ENCODE measurements around the gene DTNBP1. TPM values are rescaled to one million over a fixed set of nuclear protein-coding genes. Genes with fewer than 3 reads are reported as not detected.

DTNBP1 gene
- total RNA-seq, 6 experiments from 2014 or later: 3.4 to 8.6 (median 5.7) TPM

DNA sequence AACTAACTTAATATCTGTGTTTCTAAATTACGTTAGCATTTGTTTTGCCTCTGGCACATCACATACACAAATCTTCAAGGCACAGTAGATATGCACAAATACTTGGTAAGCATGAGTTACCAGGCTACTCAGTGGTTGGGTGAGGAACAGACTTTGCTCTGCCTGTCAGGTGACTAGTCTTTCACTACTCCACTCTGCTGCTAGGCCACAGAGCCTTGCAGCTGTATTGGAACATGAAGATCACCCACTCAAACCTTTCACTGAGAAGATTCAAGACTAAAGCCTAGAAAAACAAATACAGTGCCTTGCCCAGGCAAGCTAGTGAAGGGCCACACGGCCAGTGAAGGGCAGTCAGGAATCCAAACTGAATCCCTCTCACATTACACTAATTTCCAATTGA is 47.0 kb downstream of the DTNBP1 start:
- H3K27me3 ChIP-seq: no peaks in the 10 kb centered on the region
- TF ChIP-seq, protein P1, sequence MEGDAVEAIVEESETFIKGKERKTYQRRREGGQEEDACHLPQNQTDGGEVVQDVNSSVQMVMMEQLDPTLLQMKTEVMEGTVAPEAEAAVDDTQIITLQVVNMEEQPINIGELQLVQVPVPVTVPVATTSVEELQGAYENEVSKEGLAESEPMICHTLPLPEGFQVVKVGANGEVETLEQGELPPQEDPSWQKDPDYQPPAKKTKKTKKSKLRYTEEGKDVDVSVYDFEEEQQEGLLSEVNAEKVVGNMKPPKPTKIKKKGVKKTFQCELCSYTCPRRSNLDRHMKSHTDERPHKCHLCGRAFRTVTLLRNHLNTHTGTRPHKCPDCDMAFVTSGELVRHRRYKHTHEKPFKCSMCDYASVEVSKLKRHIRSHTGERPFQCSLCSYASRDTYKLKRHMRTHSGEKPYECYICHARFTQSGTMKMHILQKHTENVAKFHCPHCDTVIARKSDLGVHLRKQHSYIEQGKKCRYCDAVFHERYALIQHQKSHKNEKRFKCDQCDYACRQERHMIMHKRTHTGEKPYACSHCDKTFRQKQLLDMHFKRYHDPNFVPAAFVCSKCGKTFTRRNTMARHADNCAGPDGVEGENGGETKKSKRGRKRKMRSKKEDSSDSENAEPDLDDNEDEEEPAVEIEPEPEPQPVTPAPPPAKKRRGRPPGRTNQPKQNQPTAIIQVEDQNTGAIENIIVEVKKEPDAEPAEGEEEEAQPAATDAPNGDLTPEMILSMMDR (IDR thresholded peaks at IDR 0.05): no peak
- TF ChIP-seq POLR2A (IDR thresholded peaks at IDR 0.05): no peak
- no peaks in the 10 kb centered on the region for H3K4me1 ChIP-seq
- H3K27ac ChIP-seq: no peak overlapping the region
- no peak overlapping the region for H3K4me3 ChIP-seq
- no peaks in the 10 kb centered on the region for H3K9me3 ChIP-seq
- H3K36me3 ChIP-seq: peaks cover 0 to 1% (median 0%) of the 10 kb centered on the region in 4 donors
- DNase-seq (no peak), ATAC-seq (peak in 3 of 4 donors; percentile 58 to 79 (median 73))
- intact Hi-C loops (cut with DNase I): no loop called here
- 75% methylated on average over 2 of the region's 2 CpGs for WGBS (ENCODE audit: insufficient coverage, low coverage, low lambda C conversion rate, missing lambda C conversion rate)

- H3K4me1 ChIP-seq: no peaks in the 10 kb centered on the region
- H3K27ac ChIP-seq: no peak overlapping the region
- peaks cover 0 to 1% (median 0%) of the 10 kb centered on the region in 4 donors for H3K36me3 ChIP-seq
- no peaks in the 10 kb centered on the region for H3K27me3 ChIP-seq
- H3K9me3 ChIP-seq: no peaks in the 10 kb centered on the region
- no CpG with 5 or more reads among the region's 4 CpGs for WGBS (ENCODE audit: insufficient coverage, low coverage, low lambda C conversion rate, missing lambda C conversion rate)
- DNase-seq: peak; percentile 28 to 60 (median 47)
- TF ChIP-seq, protein P1 (IDR thresholded peaks at IDR 0.05): no peak
- TF ChIP-seq POLR2A (IDR thresholded peaks at IDR 0.05): no peak
- no peak overlapping the region for H3K4me3 ChIP-seq
- peak in 3 of 4 donors; percentile 46 to 63 (median 53) for ATAC-seq
- intact Hi-C loops (cut with DNase I): no loop called here
Observed at GRCh38 chr6:15614277-15614676, 48.6 kb downstream of the DTNBP1 start.

- TF ChIP-seq POLR2A (IDR thresholded peaks at IDR 0.05): no peak
- TF ChIP-seq, protein P1 (IDR thresholded peaks at IDR 0.05): no peak
- Histone ChIP-seq H3K27me3 (no peaks in the 10 kb centered on the region), H3K4me1 (no peaks in the 10 kb centered on the region), H3K9me3 (no peaks in the 10 kb centered on the region), H3K4me3 (no peak overlapping the region), H3K27ac (no peak overlapping the region), H3K36me3 (peaks cover 0 to 4% (median 0%) of the 10 kb centered on the region in 4 donors)
- ATAC-seq (peak; percentile 48 to 91 (median 72)), DNase-seq (no peak)
- 87% methylated on average over 3 of the region's 3 CpGs for WGBS (ENCODE audit: insufficient coverage, low coverage, low lambda C conversion rate, missing lambda C conversion rate)
- intact Hi-C loops (cut with DNase I): no loop called here
Observed at GRCh38 chr6:15608396-15608795, 54.4 kb downstream of the DTNBP1 start.

GRCh38 chr6:15607603-15608002 is 55.2 kb downstream of the DTNBP1 start:
- DNase-seq (no peak), ATAC-seq (no peak)
- intact Hi-C loops (cut with DNase I): no loop called here
- Histone ChIP-seq H3K27ac (no peak overlapping the region), H3K36me3 (peaks cover 0 to 4% (median 0%) of the 10 kb centered on the region in 4 donors), H3K4me1 (no peaks in the 10 kb centered on the region), H3K9me3 (no peaks in the 10 kb centered on the region), H3K27me3 (no peaks in the 10 kb centered on the region), H3K4me3 (no peak overlapping the region)
- 83% methylated on average over 2 of the region's 2 CpGs for WGBS (ENCODE audit: insufficient coverage, low coverage, low lambda C conversion rate, missing lambda C conversion rate)
- TF ChIP-seq, protein P1 (IDR thresholded peaks at IDR 0.05): no peak
- TF ChIP-seq POLR2A (IDR thresholded peaks at IDR 0.05): no peak

- no peak for DNase-seq
- intact Hi-C loops (cut with DNase I): no loop called here
- 100% methylated on average over 1 of the region's 1 CpG for WGBS (ENCODE audit: insufficient coverage, low coverage, low lambda C conversion rate, missing lambda C conversion rate)
- H3K4me1 ChIP-seq: no peaks in the 10 kb centered on the region
- H3K36me3 ChIP-seq: peaks cover 0 to 3% (median 0%) of the 10 kb centered on the region in 4 donors
- no peaks in the 10 kb centered on the region for H3K9me3 ChIP-seq
- TF ChIP-seq, protein P1 (IDR thresholded peaks at IDR 0.05): no peak
- TF ChIP-seq POLR2A (IDR thresholded peaks at IDR 0.05): no peak
- no peak overlapping the region for H3K27ac ChIP-seq
- no peaks in the 10 kb centered on the region for H3K27me3 ChIP-seq
- ATAC-seq: no peak
- H3K4me3 ChIP-seq: no peak overlapping the region
Observed at GRCh38 chr6:15606347-15606746, 56.5 kb downstream of the DTNBP1 start.
